ENCODE measurements around the gene HEXIM1. TPM values are rescaled to one million over a fixed set of nuclear protein-coding genes. Genes with fewer than 3 reads are reported as not detected.
A peak's percentile ranks its signal among the peaks of the same experiment; 100 is the strongest.

The HEXIM1 gene
- polyA plus RNA-seq, 3 donors = 2.2 to 14.8 (median 2.5) TPM

- Histone ChIP-seq H3K4me1 (ENCODE audit: control insufficient read depth in 1 of 2, insufficient read depth in 2 of 2, low read length in 2 of 2) (peaks cover 43 to 61% of the 10 kb centered on the region in 2 donors), H3K27ac (ENCODE audit: low read depth in 1 of 2, low read length in 2 of 2) (peak overlapping the region; percentile 80 to 89), H3K9ac (ENCODE audit: insufficient read depth, low read length, poor library complexity, severe bottlenecking) (peak overlapping the region; percentile 73), H3K27me3 (ENCODE audit: control insufficient read depth in 2 of 2, insufficient read depth in 2 of 2, low read length in 2 of 2) (no peaks in the 10 kb centered on the region), H3K79me2 (ENCODE audit: insufficient read depth, low read length) (peaks cover 67% of the 10 kb centered on the region), H3K36me3 (replicated peaks in 1 of 2; ENCODE audit: control insufficient read depth in 1 of 2, insufficient read depth in 2 of 2, low read length in 2 of 2) (no peaks in the 10 kb centered on the region), H2AFZ (ENCODE audit: insufficient read depth, low read depth, low read length, poor library complexity, severe bottlenecking) (peak overlapping the region; percentile 72), H3K4me2 (replicated peaks; ENCODE audit: extremely low read depth, low read length, poor library complexity, severe bottlenecking) (peak overlapping the region; percentile 99), H4K20me1 (ENCODE audit: insufficient read depth, low read length) (peaks cover 39% of the 10 kb centered on the region), H3K4me3 (replicated peaks in 1 of 3; ENCODE audit: low read depth in 2 of 3, low read length in 3 of 3) (peak overlapping the region; percentile 63 to 92 (median 83)), H3K9me3 (replicated peaks in 1 of 2; ENCODE audit: control insufficient read depth in 1 of 2, insufficient read depth in 1 of 2, low read length in 2 of 2) (no peaks in the 10 kb centered on the region)
- intact Hi-C loops (cut with micrococcal nuclease) = loop anchor here (2.0 to 10.0 kb wide), 3 partner anchors 15 to 165 kb away; partner anchors contain the start of genes ACBD4 (in 1 of the 2) and MAP3K14 (in 1 of the 2)
- Mint-ChIP-seq H3K9me3 (no peaks in the 10 kb centered on the region), H3K27me3 (ENCODE audit: low read depth in 3 of 3) (no peaks in the 10 kb centered on the region), H3K4me3 (peak overlapping the region; percentile 99 to 100), H3K27ac (peak overlapping the region; percentile 95 to 100 (median 97)), H3K36me3 (no peaks in the 10 kb centered on the region), H3K4me1 (peaks cover 44% of the 10 kb centered on the region)
- under 1% methylated on average over 50 of the region's 56 CpGs for WGBS (ENCODE audit: insufficient coverage)
- peak in 2 of 3 donors; percentile 44 to 63 for DNase-seq
- TF ChIP-seq CTCF (IDR thresholded peaks at IDR 0.05) = no peak
Measured at GRCh38 chr17:45149669-45150664, 1.7 kb downstream of the HEXIM1 start.

- Histone ChIP-seq H2AFZ (ENCODE audit: insufficient read depth, low read depth, low read length, poor library complexity, severe bottlenecking) (no peak overlapping the region), H3K27ac (ENCODE audit: low read depth in 1 of 2, low read length in 2 of 2) (peak overlapping the region in 1 of 2 donors; percentile 7), H3K4me3 (replicated peaks in 1 of 3; ENCODE audit: low read depth in 2 of 3, low read length in 3 of 3) (peak overlapping the region in 1 of 3 experiments; percentile 92), H3K27me3 (ENCODE audit: control insufficient read depth in 2 of 2, insufficient read depth in 2 of 2, low read length in 2 of 2) (no peaks in the 10 kb centered on the region), H3K4me1 (ENCODE audit: control insufficient read depth in 1 of 2, insufficient read depth in 2 of 2, low read length in 2 of 2) (peaks cover 46 to 59% of the 10 kb centered on the region in 2 donors), H4K20me1 (ENCODE audit: insufficient read depth, low read length) (peaks cover 49% of the 10 kb centered on the region), H3K4me2 (replicated peaks; ENCODE audit: extremely low read depth, low read length, poor library complexity, severe bottlenecking) (peak overlapping the region; percentile 99), H3K9ac (ENCODE audit: insufficient read depth, low read length, poor library complexity, severe bottlenecking) (no peak overlapping the region), H3K36me3 (replicated peaks in 1 of 2; ENCODE audit: control insufficient read depth in 1 of 2, insufficient read depth in 2 of 2, low read length in 2 of 2) (no peaks in the 10 kb centered on the region), H3K79me2 (ENCODE audit: insufficient read depth, low read length) (peaks cover 77% of the 10 kb centered on the region), H3K9me3 (replicated peaks in 1 of 2; ENCODE audit: control insufficient read depth in 1 of 2, insufficient read depth in 1 of 2, low read length in 2 of 2) (no peaks in the 10 kb centered on the region)
- peak in 2 of 3 donors; percentile 37 to 60 for DNase-seq
- Mint-ChIP-seq H3K27ac (peak overlapping the region; percentile 54 to 82 (median 63)), H3K4me1 (peaks cover 46% of the 10 kb centered on the region), H3K27me3 (ENCODE audit: low read depth in 3 of 3) (no peaks in the 10 kb centered on the region), H3K36me3 (peaks cover 0 to under 1% of the 10 kb centered on the region in 2 donors), H3K9me3 (no peaks in the 10 kb centered on the region), H3K4me3 (peak overlapping the region; percentile 14 to 76)
- 60% methylated on average over 1 of the region's 8 CpGs for WGBS (ENCODE audit: insufficient coverage)
- intact Hi-C loops (cut with micrococcal nuclease) = no loop called here
- TF ChIP-seq CTCF (IDR thresholded peaks at IDR 0.05) = no peak
Measured at GRCh38 chr17:45150911-45151809, 2.9 kb downstream of the HEXIM1 start.
